ENCODE results near the gene PRICKLE3. TPM values are rescaled to one million over a fixed set of nuclear protein-coding genes. Genes with fewer than 3 reads are reported as not detected.
"Not testable (repeated sequence)": the region's sequence is repeated elsewhere in the genome, so short reads cannot be mapped to it uniquely, and the experiment has no call there.

Gene PRICKLE3
- total RNA-seq, 2 experiments from 2014 or later: 1.8 to 2.3 TPM

- H3K36me3 Mint-ChIP-seq (ENCODE audit: low read depth): no peaks in the 10 kb centered on the region
Observed at GRCh38 chrX:49129427-49129826, 56.7 kb downstream of the PRICKLE3 start.

GRCh38 chrX:49127742-49128258 is 58.4 kb downstream of the PRICKLE3 start:
- H3K36me3 Mint-ChIP-seq (ENCODE audit: low read depth); H3K27me3 ChIP-seq (ENCODE audit: control insufficient read depth in 1 of 2, insufficient read depth in 2 of 2, low read length in 2 of 2); H3K27me3 Mint-ChIP-seq; H3K9me3 Mint-ChIP-seq; intact Hi-C loops (cut with DNase I, micrococcal nuclease); H3K27ac Mint-ChIP-seq; H3K36me3 ChIP-seq (ENCODE audit: insufficient read depth, low read length); POLR2A ChIA-PET; CTCF ChIA-PET; H3K4me1 ChIP-seq (ENCODE audit: insufficient read depth, low read length); H3K4me3 Mint-ChIP-seq; ATAC-seq (ENCODE audit: poor library complexity); H3K27ac ChIP-seq (ENCODE audit: low read depth in 1 of 2, low read length in 2 of 2); H3K4me3 ChIP-seq (ENCODE audit: low read length); H3K9me3 ChIP-seq (ENCODE audit: control insufficient read depth in 1 of 2, insufficient read depth in 1 of 2, low read length in 2 of 2); DNase-seq: not testable (repeated sequence)
- peaks cover 10% of the 10 kb centered on the region for H3K4me1 Mint-ChIP-seq (ENCODE audit: low read depth)

More at GRCh38 chrX:49129427-49129826, 56.7 kb downstream of the PRICKLE3 start:
- no peaks in the 10 kb centered on the region for H3K4me1 Mint-ChIP-seq (ENCODE audit: low read depth)
- CTCF ChIA-PET: no interaction called here
- H3K27ac Mint-ChIP-seq: no peak overlapping the region
- TF ChIP-seq, protein P1, sequence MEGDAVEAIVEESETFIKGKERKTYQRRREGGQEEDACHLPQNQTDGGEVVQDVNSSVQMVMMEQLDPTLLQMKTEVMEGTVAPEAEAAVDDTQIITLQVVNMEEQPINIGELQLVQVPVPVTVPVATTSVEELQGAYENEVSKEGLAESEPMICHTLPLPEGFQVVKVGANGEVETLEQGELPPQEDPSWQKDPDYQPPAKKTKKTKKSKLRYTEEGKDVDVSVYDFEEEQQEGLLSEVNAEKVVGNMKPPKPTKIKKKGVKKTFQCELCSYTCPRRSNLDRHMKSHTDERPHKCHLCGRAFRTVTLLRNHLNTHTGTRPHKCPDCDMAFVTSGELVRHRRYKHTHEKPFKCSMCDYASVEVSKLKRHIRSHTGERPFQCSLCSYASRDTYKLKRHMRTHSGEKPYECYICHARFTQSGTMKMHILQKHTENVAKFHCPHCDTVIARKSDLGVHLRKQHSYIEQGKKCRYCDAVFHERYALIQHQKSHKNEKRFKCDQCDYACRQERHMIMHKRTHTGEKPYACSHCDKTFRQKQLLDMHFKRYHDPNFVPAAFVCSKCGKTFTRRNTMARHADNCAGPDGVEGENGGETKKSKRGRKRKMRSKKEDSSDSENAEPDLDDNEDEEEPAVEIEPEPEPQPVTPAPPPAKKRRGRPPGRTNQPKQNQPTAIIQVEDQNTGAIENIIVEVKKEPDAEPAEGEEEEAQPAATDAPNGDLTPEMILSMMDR (IDR thresholded peaks at IDR 0.05): no peak
- Histone ChIP-seq H3K27ac (ENCODE audit: low read depth in 1 of 2, low read length in 2 of 2) (no peak overlapping the region), H3K4me1 (ENCODE audit: insufficient read depth, low read length) (no peaks in the 10 kb centered on the region), H3K36me3 (ENCODE audit: insufficient read depth, low read length) (no peaks in the 10 kb centered on the region), H3K9me3 (ENCODE audit: control insufficient read depth in 1 of 2, insufficient read depth in 1 of 2, low read length in 2 of 2) (no peaks in the 10 kb centered on the region), H3K4me3 (ENCODE audit: low read length) (no peak overlapping the region), H3K27me3 (ENCODE audit: control insufficient read depth in 1 of 2, insufficient read depth in 2 of 2, low read length in 2 of 2) (no peaks in the 10 kb centered on the region)
- no peaks in the 10 kb centered on the region for H3K9me3 Mint-ChIP-seq
- peak in 1 of 14 experiments; percentile 5 for DNase-seq
- intact Hi-C loops (cut with DNase I, micrococcal nuclease): no loop called here
- H3K27me3 Mint-ChIP-seq: no peaks in the 10 kb centered on the region
- H3K4me3 Mint-ChIP-seq: no peak overlapping the region
- no peak for ATAC-seq (ENCODE audit: poor library complexity)
- POLR2A ChIA-PET: no interaction called here

Other genes starting within 250 kb of the PRICKLE3 start
- 10 to 100 TPM; 81.3 to 92.1 TPM for gene OTUD5, start 228.8 kb downstream of the PRICKLE3 start, total RNA-seq
- gene KCND1, start 214.5 kb downstream of the PRICKLE3 start, total RNA-seq: 1 to 10 TPM; 1.5 to 2.7 TPM
- 100 to 1,000 TPM; 100 to 101 TPM for gene GRIPAP1, start 184.1 kb downstream of the PRICKLE3 start, total RNA-seq
- gene TFE3, start 143.0 kb downstream of the PRICKLE3 start, total RNA-seq: 10 to 100 TPM; 38.6 to 40.9 TPM
- 10 to 100 TPM; 11.5 to 12.2 TPM for gene CCDC120, start 127.4 kb downstream of the PRICKLE3 start, total RNA-seq
- gene PRAF2, start 112.4 kb downstream of the PRICKLE3 start, total RNA-seq: 10 to 100 TPM; 17.1 to 21.0 TPM
- gene WDR45, start 106.5 kb downstream of the PRICKLE3 start, total RNA-seq: 10 to 100 TPM; 74.8 to 78.7 TPM
- 1 to 10 TPM; 8.9 to 9.6 TPM for gene GPKOW, start 62.6 kb downstream of the PRICKLE3 start, total RNA-seq
- gene MAGIX, start 23.6 kb downstream of the PRICKLE3 start, total RNA-seq: under 1 TPM; 0.89 to 0.93 TPM
- gene PLP2, start 14.5 kb downstream of the PRICKLE3 start, total RNA-seq: 100 to 1,000 TPM; 124 to 128 TPM
- under 1 TPM; 0.17 to 0.69 TPM for gene SYP, start 13.8 kb upstream of the PRICKLE3 start, total RNA-seq
- 1 to 10 TPM; 1.1 to 1.2 TPM for gene CACNA1F, start 47.0 kb upstream of the PRICKLE3 start, total RNA-seq
- 10 to 100 TPM; 12.7 to 15.8 TPM for gene CCDC22, start 49.1 kb upstream of the PRICKLE3 start, total RNA-seq
- 1 to 10 TPM; 3.7 TPM for gene FOXP3, start 78.3 kb upstream of the PRICKLE3 start, total RNA-seq
- gene PPP1R3F, start 83.4 kb upstream of the PRICKLE3 start, total RNA-seq: 1 to 10 TPM; 8.5 to 9.1 TPM
- not detected for gene GAGE10, start 117.3 kb upstream of the PRICKLE3 start, total RNA-seq
- not detected for gene GAGE12J, start 135.7 kb upstream of the PRICKLE3 start, total RNA-seq
- not detected for gene GAGE13, start 145.2 kb upstream of the PRICKLE3 start, total RNA-seq